COLO668 (cell line): ENCODE measurements around the gene RHCG.

Source experiments
- DNase-seq: peaks from one replicate; lab custom pipeline; 2025; ENCODE audit not compliant: unreplicated experiment; lab: John Stamatoyannopoulos, UW

RHCG gene

DNA sequence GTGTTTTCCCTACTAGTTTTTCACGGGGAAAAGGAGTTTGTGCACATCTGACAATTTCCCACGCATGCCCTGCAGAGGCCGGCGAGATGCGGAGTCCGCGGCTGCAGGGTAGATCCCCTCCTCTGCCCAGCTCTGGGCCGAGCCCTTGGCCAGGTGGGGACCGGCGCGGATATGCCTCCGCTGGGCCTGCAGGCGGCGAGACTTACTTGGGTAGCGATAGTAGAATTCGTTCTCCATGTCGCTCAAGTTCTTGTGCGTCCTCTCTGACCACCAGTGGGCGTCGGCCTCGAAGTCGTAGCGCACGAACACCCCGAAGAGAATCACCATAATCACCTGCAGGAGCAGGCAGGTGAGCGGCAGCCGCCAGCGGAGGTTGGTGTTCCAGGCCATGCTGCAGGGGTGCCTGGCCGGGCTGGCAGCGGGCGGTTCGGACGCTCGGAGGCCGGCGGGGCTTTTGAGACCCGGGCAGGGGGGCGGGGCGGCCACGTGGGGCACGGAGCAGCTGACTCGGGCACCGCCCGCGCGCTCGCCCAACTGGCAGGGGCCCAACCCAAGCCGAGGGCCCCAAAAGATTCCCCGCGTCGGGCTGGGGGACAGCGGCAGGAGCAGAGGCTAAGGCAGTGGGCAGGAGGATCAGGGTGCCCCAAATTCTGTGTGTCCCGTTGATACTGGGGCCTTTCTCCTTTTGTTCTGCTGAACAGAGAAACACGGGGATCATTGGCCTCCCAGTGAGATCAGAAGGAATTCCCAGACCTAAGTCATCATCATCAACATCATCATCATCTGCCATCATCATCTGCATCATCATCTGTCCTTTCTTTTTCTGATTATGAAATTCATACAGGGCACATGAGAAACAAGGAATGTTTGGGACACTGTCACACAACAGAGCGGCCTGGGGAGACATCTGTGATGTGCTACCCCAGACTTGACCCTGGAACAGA, at the start of gene RHCG:
Gene RHCG (minus strand): TSS at position 429 of the 944 bp plus-strand sequence. CDS start 39 bp downstream, at position 390.
- DNase-seq = peak; percentile 37

DNA sequence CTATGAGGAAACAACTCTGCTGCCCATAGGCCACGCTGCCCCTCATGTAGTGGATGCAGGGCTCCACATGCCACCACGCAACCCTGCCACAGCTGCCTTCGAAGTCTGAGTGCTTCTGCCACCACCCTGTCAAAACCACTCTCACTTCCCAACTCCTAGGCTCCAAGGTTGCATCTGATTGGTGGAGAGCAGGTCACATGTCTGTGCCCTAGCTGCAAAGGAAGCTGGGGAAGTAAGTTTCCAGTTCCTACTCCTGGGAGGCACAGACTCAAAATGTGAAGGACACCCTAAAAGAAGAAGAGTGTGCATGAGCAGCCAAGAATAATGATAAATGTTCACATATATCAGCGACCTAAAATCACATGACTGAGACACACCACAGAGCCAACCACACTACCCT, 47.0 kb upstream of the RHCG start:
- no peak for DNase-seq

DNA sequence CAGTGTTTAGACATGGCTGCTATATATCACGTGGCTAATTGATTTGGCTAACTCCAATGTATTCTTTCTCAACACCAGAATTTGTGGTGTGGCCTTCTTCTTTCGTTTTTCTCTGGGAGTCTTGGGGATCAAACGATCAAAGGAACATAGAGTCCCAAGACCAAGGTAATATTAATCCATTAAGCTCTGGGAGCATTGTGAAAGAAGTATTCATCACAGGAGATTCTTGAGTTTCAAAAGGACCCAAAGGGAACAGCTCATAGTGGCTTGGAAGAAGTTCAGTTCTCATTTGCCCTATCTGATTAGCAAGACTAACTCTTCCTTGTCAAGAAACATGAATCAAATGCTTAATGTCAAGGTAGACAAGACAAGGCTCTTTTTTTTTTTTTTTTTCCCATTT, 46.0 kb upstream of the RHCG start:
- no peak for DNase-seq

DNA sequence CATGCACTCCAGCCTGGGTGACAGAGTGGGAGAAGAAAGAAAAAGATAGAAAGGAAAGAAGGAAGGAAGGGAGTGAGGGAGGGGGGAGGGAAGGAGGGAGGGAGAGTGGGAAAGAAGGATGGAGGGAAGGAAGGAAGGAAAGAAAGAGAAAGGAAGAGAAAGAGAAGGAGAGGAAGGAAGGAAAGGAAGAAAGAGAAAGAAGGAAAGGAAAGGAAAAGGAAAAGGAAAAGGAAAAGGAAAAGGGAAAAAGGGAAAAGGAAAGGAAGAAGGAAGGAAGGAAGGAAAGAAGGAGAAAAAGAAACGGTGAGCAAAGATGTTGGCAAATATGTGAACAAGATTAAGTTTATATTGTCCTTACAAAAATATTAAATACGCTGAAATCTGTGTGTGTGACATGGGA, 42.6 kb upstream of the RHCG start:
- DNase-seq = no peak

DNA sequence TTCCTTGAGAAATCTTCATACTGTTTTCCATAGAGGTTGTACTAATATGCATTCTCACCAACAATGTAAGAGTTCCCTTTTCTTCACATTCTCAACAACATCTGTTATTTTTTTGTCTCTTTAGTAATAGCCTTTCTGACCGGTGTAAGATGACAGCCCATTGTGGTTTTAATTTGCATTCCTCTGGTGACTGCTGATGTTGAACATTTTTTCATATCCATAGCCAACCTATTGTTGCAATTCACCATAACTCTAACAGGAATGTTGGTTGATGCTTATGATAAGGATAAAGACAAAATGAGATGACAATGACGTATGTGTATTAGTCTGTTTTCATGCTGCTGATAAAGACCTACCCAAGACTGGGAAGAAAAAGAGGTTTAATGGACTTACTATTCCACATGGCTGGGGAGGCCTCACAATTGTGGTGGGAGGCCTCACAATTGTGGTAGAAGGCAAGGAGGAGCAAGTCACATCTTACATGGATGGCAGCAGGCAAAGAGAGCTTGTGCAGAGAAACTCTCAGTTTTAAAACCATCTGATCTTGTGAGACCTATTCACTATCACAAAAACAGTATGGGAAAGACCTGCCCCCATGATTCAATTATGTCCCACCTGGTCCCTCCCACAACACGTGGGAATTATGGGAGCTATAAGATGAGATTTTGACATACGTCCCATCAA, 37.6 kb upstream of the RHCG start:
- no peak for DNase-seq

DNA sequence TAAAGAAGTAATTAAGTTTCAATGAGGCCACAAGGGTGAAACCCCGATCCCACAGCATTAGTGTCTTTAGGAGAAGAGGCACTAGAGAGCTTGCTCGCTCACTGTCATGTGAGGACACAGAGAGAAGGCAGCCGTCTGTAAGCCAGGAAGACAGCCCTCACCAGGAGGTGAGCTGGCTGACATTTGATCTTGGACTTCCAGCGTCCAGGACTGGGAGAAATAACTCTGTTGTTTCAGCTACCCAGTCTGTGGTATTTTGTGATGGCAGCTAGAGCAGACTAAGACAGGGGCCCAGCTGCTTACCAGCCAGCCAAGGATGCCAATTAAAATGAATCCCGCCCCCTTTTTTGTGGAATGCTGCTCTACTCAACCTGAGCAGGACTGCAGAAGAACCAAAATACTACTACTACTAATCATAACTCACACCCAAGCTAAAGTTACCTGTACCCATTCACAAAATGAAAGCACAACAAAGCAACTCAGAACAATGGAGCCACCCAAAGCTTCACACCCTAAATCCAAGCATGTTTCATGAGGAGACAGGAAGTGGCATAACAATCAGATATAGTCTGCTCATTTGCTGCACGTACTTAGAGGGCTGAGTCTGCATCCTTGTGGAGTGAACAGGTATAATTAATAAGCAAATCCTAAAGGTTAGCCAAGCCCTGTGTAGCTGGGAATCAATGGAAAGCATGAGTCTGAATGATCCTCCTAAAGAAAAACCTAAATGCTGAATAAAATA, 35.6 kb upstream of the RHCG start:
- DNase-seq = no peak

DNA sequence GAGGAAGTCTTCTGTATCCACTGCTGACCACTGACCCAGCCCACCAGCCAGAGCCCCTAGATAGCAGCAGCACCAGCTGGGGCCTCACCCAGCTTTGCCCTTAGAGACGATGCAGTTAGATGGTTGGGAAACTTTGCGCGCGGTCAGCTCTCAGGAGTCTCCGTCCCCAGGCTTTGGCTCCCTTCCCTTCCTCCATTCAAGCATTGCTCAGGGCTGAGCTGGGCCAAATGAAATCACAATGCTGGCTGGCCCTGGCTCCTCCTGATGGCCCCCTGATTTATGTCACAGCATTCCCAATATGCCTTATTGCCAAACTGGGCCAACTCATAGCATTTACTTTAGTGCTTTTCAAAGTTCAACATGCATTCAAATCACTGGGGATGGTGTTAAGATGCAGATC, 34.6 kb upstream of the RHCG start:
- DNase-seq = no peak

DNA sequence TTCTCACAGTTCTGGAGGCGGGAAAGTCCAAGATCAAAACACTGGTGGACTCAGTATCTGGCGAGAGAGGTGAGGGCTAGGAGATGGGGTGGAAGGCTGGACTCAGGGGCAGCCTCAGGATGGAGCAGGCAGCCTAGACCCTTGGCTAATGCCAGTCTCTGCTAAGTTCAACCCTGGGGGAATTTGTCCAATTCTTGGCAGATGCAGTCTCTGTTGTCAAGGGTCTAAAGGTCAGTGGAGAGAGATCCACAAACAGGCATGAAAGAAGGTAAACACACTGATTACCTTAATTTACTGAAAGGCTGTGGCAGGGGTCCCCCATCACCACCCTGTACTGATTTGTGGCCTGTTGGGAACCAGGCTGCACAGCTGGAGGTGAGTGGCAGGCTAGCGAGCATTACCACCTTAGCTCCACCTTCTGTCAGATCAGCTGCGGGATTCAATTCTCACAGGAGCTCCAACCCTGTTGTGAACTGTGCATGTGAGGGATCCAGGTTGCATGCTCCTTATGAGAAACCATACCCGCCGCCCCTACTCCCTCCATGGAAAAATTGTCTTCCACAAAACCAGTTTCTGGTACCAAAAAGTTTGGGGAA, 32.5 kb upstream of the RHCG start:
- DNase-seq = no peak

DNA sequence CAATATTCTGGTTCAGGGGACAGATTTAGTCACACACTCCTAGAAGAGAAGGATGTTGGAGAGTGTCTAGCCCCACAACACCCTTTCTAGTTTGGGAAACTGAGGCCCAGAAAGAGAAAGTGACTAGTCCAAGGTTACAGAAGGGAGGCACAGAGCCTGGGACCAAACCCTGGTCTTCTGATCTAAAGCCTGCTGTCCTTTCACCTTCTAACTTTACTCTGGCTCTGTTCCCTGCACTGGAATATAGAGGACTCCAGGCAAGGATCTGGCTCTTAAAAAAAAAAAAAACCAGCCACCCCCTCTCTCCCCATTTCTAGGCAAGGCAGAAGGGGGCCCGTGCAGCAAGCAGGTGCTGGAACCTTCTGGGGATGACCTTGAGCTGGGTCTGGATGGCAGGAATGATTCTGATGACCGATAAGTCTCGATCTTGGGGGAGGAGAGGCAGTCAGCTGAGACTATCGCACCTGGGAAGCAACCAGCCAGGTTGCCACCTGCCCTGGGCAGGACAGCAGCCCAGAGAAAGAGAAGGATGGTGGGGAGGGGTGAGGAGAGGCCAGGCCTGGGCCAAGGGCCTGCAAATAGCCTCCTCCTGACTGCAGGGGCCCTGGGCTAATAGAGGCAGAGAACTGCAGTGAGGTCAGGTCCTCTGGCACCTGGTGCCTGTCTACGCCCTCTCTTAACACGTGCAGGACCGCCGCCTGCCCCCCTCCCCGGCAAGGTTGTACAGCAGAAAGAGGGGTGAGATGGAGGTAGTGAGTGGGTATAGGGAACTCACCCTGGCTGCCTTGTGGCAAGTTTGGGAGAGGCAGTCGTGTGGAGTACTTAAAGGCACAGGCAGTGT, 30.4 kb upstream of the RHCG start:
- no peak for DNase-seq

DNA sequence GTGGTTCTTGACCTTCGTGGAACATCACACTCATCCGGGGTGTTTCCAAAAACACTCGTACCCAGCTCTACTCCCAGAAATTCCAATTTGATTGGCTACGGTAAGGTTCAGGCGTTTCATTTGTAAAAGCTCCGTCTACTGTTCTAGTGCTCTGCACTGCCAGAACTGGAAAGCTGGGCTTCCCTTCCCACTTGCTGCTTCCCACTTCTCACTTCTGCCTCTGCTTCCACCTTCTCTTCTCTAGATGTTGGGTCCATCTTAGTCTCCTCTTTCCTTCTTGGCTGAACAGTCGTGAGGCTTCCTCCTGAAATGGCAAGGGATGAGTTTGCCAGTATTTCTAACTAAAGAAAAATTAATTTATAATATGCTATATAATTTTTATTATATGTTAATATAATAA, 29.8 kb upstream of the RHCG start:
- DNase-seq = no peak

DNA sequence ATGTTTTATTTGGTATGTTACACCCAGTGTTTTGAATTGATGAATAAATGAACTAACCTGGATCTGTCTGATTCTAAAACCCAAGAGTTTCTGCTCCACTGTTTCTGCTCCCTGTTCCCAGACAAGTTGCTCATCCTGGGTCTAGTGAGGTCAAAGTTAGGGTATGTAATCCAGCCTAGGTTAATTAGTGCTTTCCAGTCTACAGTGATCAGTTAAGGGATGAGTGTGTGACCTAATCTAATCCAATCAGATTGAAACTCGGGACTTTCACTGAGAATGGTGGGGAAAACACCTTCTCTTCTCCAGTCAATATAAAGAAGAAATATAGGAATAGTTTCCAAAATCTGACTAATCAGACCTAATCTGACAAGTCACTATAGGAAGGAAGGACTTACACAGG, 27.8 kb upstream of the RHCG start:
- no peak for DNase-seq

DNA sequence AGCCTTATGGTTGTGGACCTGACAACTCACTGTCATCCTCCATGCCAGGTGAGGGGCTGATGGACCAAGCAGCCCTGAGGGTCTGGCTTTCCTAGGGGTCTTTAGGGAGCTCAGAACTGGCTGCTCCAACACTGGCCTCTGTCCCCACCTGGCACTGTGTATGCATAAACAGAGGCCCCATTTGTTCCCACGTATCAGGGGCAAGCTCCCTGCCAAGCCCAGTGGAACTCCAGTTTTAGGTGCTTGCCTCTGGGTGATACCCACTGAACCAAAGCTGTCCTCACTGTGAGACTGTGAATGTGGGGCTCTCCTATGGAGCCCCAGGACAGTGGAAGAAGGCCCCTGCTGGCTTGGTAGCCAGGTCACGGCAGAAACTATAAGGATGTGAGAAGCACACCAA, 26.7 kb upstream of the RHCG start:
- DNase-seq = no peak

DNA sequence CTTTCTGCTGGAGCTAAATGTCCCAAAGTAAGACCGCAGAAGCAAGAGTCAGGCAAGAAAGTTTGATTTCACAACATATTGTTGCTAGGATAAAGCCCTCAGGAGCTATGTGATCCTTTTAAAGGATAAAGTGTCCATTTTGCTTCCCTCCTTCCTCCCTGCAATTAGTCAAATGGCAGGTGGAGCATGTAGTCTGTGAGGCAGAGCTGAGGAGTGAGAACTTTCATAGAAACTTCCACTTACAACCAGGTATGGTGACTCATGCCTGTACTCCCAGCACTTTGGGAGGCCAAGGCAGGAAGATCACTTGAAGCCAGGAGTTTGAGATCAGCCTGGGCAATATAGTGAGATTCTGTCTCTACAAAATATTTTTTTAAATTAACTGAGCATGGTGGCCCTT, 25.2 kb upstream of the RHCG start:
- no peak for DNase-seq

DNA sequence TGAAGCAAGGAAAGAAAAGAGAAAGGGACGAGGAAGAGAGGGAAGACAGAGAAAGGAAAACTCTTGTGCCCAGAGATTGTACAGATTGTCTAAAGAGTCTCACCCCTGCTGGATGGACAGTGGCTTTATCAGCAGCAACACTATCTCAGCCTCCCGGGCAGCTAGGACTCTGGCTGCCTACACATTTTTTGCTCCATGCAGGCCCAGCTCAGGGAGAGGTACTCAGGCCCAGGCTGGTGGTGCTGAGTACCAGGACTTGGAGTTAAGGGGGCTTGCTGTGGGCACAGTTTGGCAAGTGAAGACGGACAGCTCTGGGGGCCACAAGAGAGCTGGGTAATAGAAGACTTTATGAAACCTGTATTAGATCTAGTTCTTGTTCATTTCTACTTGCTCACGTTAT, 19.1 kb upstream of the RHCG start:
- no peak for DNase-seq

DNA sequence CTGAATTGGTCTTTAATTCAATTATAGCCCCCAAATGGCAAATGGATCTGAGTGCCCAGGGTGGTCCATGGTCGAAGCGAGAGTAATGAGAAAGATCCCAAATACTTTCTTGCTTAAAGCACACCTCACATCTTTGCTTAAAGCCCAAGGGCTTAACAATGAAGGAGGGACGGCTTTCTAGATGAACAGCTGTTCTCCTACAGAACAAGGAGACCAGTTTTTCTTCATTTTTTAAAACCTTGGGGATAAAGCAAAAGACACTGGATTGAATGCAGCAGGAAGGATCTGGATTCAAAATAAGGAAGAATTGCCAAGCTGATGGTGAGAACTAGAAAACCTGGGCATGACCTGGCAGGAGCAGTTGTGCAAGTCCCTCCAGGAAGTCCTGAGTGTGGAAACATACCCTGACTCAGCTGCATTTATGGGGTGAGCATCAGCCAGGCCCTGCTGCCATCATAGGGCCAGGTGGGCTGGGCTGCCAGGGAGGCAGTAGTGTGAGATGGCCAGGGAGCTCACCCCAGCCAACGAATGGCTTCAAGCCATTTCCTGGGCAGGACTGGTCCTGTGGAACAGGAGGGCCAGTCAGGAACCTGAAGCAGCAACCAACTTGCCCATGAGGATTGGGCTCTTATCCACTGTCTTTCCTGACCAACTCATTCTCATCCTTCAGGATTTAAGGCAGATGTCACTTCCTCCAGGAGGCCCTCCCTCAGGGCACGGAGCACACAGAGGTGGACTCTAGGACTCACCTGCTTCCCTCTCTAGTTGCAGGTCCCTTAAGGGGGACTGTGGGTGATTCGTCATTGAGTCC, 18.4 kb upstream of the RHCG start:
- DNase-seq = no peak

DNA sequence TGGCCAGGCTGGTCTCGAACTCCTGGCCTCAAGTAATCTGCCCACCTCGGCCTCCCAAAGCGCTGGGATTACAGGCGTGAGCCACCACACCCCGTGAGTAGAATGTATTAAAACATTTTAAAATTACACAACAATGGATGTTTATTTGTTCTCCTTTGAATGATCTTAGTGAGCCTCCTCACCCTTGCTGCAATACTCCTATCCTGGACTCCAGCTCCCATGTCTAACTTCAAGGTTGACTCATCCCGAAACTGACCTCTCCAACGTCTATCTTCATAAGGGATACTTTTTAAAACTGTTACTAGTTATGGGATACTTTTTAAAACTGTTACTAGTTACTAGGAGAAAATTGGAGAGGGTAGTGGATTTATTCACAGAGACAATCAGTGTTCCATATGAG, 17.8 kb upstream of the RHCG start:
- no peak for DNase-seq

DNA sequence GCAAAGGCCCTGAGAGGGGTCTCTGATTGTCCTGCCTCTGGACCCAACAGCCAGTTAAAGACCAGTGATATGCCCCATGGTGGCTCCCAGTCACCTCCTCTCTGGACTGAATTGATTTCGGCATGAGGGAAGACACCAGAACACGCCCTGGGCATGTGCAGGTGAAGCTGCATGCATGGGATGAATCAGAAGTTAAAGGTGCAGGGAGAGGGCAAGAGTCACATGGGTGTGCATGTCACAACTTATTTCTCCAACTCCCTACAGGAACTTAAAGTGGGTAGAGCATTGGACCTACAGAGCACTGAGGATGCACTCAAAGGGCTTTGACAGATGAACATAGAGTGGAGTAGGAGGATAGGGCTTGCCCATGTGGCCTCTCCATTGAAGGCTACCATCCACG, 16.9 kb upstream of the RHCG start:
- DNase-seq = no peak

DNA sequence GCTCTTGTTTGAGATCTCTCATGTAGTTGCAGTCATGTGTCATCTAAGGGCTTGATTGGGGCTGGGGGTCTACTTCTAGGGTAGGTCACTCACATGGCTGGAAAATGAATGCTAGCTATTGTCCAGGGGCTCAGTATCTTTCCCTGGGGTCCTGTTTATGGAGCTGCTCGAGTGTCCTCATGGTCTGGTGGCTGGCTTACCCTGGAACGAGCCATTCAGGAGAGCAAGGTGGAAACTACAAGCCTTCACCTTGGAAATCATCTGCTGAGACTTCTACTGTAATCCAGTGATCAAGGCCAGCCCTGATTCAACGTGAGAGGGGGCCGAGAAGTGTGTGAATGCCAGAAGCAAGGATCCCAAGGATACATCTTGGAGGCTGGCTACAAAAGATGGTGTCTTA, 16.2 kb upstream of the RHCG start:
- no peak for DNase-seq

DNA sequence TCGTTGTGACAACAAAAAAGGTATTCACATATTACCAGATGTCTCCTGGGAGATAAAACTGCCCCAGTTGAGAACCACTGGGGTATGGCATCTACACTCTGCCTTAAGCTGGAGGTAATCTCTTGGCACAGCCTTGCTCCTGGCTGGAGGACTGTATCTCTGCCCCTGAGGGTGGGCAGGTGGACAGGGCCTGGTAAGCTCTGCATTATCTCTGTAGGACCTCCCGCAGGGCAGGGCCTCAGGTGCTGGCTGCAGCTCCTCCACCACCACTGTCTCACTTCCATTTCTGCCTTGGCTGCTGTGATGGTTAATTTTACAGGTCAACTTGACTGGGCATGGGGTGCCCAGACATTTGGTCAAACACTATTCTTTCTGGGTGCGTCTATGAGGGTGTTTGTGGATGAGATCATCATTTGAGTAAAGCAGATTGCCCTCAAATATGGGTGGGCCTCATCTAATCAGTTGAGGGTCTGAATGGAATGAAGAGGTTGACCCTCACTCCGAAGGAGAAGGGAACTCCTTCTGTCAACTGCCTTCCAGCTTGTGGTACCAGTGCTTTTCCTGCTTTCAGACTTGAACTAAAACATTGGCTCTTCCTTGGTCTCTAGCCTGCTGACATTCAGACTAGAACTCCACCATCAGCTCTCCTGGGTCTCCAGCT, 9.8 kb upstream of the RHCG start:
- DNase-seq = no peak
